OCI-LY7 (cell line): ENCODE data around the gene TMEM186. TPM values are rescaled to one million over a fixed set of nuclear protein-coding genes. Genes with fewer than 3 reads are reported as not detected.

Source experiments
- BruUV-seq: library from RNA; stranded (reverse); fragments of 400-500 nt; replicated peaks from 2 replicates; lab custom pipeline; 2021; lab: Mats Ljungman, UMichigan
- CTCF ChIA-PET: fragments of 300-600 bp; sonication (Branson Sonifier 250); formaldehyde crosslinking; loops from one replicate; lab custom pipeline; 2022; ENCODE audit warnings: antibody characterized with exemption; ENCODE audit not compliant: unreplicated experiment; lab: Charles Lee
- POLR2A ChIA-PET: fragments of 300-600 bp; sonication (Branson Sonifier 250); formaldehyde crosslinking; loops from one replicate; lab custom pipeline; 2022; ENCODE audit warnings: antibody characterized with exemption; lab: Charles Lee
- DNase-seq: peaks from one replicate; pipeline ENCODE4 v3.0.0-alpha.2; 2015; ENCODE audit warnings: low spot score
- H2AFZ ChIP-seq: fragments of 200-600 bp; sonication (generic), shearing (Covaris generic); 2 replicates; pipeline ENCODE4 v1.6.1; 2014; ENCODE audit warnings: mild to moderate bottlenecking, antibody characterized with exemption, low read length, moderate library complexity
- H3K27ac ChIP-seq: fragments of 200-600 bp; sonication (generic); 2 replicates; pipeline ENCODE4 v1.5.1; 2014; ENCODE audit warnings: mixed run types, low read depth, mild to moderate bottlenecking, moderate library complexity, low read length, inconsistent platforms; ENCODE audit not compliant: poor library complexity, severe bottlenecking
- H3K36me3 ChIP-seq: fragments of 200-600 bp; sonication (generic); 2 replicates; pipeline ENCODE4 v1.6.1; 2014; ENCODE audit warnings: mild to moderate bottlenecking, antibody characterized with exemption, low read length, moderate library complexity, mixed read lengths; ENCODE audit not compliant: insufficient read depth
- H3K4me1 ChIP-seq: fragments of 200-600 bp; sonication (generic); 2 replicates; pipeline ENCODE4 v1.5.1; 2014; ENCODE audit warnings: mild to moderate bottlenecking, low read length; ENCODE audit not compliant: insufficient read depth, poor library complexity, severe bottlenecking
- H3K4me2 ChIP-seq: fragments of 200-600 bp; sonication (generic); 2 replicates; pipeline ENCODE4 v1.6.1; 2014; ENCODE audit warnings: mild to moderate bottlenecking, low read length
- H3K4me3 ChIP-seq: fragments of 200-600 bp; sonication (generic); 2 replicates; pipeline ENCODE4 v1.5.1; 2014; ENCODE audit warnings: mild to moderate bottlenecking, low read depth, low read length; ENCODE audit not compliant: poor library complexity, severe bottlenecking
- H3K79me2 ChIP-seq: fragments of 200-600 bp; sonication (generic); 2 replicates; pipeline ENCODE4 v1.6.1; 2016; ENCODE audit warnings: low read depth, mild to moderate bottlenecking, low read length, moderate library complexity, mixed read lengths; ENCODE audit not compliant: insufficient read depth
- H3K9me2 ChIP-seq: fragments of 200-600 bp; sonication (generic); 2 replicates; pipeline ENCODE4 v1.6.1; 2016; ENCODE audit warnings: mild to moderate bottlenecking, low read length, mixed read lengths; ENCODE audit not compliant: insufficient read depth
- H3K9me3 ChIP-seq: fragments of 200-600 bp; sonication (generic); 2 replicates; pipeline ENCODE4 v1.6.1; 2014; ENCODE audit warnings: mild to moderate bottlenecking, mixed run types, low read length, mixed read lengths
- H4K20me1 ChIP-seq: fragments of 200-600 bp; sonication (generic); 2 replicates; pipeline ENCODE4 v1.6.1; 2014; ENCODE audit warnings: mild to moderate bottlenecking, antibody characterized with exemption, low read length, moderate library complexity, mixed read lengths; ENCODE audit not compliant: insufficient read depth
- EZH2phosphoT487 ChIP-seq: fragments of 200-600 bp; sonication (generic); IDR thresholded peaks from 2 replicates; pipeline ENCODE4 v1.6.1; 2018; ENCODE audit warnings: low read depth, borderline replicate concordance, mild to moderate bottlenecking, mixed run types, antibody characterized with exemption, low read length, moderate library complexity, mixed read lengths
- intact Hi-C: fragments of 100-400 bp; cut with micrococcal nuclease; formaldehyde crosslinking; loops from one replicate; pipeline ENCODE4 v1.10.0; 2022; ENCODE audit not compliant: unreplicated experiment
- total RNA-seq, 2 experiments: library from RNA; depleted of rRNA in 1 of 2; stranded (reverse); fragments of >200 nt in 1 of 2; shearing (Covaris generic) in 1 of 2; gene quantifications; 2 replicates each; pipeline ENCODE4 v1.2.3, GENCODE V29; 2014 to 2022
- TF ChIP-seq, protein P1 (sequence below): fragments of 200-600 bp; sonication (generic); conservative IDR thresholded peaks from 2 replicates; pipeline ENCODE4 v1.5.1; 2014; ENCODE audit warnings: mild to moderate bottlenecking, antibody characterized with exemption, low read length, moderate library complexity, mixed read lengths

Gene TMEM186
- total RNA-seq, 2 experiments from 2014 or later: 11.7 to 18.1 TPM

DNA sequence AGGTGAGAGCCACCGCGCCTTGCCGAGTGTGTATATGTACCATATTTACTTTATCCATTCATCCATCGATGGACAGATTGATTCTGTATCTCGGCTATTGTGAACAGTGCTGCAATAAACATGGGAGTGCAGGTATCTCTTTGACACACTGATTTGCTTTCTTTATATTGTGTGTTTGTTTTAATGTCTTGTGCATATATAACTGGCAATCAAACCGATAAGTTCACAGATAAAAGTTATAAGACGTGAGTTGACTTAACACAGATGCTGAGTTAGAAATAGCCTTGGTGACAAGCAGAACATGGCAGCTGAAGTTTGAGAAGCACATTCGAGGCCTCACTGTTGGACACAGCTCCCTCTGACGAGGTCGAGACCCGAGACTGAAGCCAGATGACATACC, 23.2 kb downstream of the TMEM186 start:
- CTCF ChIA-PET: no interaction called here

DNA sequence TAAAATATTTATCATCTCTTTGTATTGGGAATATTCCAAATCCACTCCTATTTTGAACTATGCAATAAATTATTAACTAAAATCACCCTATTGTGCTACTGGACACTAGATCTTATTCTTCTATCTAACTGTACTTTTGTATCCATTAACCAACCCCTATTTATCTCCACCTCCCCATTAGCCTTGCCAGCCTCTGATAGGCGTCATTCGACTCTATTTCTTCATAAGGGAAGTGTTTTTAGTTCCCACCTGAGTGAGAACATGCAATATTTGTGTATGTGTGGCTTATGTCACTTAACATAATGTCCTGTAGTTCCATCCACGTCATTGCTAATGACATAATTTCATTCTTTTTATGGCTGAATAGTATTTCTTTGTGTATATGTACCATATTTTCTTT, 23.9 kb downstream of the TMEM186 start:
- Histone ChIP-seq H2AFZ (no peak overlapping the region), H3K79me2 (no peaks in the 10 kb centered on the region), H4K20me1 (no peaks in the 10 kb centered on the region), H3K27ac (no peak overlapping the region), H3K4me2 (no peak overlapping the region), H3K9me3 (no peaks in the 10 kb centered on the region), H3K36me3 (no peaks in the 10 kb centered on the region), H3K9me2 (no peaks in the 10 kb centered on the region), H3K4me3 (no peak overlapping the region), H3K4me1 (no peaks in the 10 kb centered on the region)
- ChIA-PET CTCF (no interaction called here), POLR2A (no interaction called here)
- DNase-seq: no peak
- TF ChIP-seq, protein P1, sequence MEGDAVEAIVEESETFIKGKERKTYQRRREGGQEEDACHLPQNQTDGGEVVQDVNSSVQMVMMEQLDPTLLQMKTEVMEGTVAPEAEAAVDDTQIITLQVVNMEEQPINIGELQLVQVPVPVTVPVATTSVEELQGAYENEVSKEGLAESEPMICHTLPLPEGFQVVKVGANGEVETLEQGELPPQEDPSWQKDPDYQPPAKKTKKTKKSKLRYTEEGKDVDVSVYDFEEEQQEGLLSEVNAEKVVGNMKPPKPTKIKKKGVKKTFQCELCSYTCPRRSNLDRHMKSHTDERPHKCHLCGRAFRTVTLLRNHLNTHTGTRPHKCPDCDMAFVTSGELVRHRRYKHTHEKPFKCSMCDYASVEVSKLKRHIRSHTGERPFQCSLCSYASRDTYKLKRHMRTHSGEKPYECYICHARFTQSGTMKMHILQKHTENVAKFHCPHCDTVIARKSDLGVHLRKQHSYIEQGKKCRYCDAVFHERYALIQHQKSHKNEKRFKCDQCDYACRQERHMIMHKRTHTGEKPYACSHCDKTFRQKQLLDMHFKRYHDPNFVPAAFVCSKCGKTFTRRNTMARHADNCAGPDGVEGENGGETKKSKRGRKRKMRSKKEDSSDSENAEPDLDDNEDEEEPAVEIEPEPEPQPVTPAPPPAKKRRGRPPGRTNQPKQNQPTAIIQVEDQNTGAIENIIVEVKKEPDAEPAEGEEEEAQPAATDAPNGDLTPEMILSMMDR: no peak
- TF ChIP-seq EZH2phosphoT487: no peak
- BruUV-seq: no TSS peak
- intact Hi-C loops: no loop called here

More for the DNA sequence above, 23.2 kb downstream of the TMEM186 start:
- no TSS peak for BruUV-seq
- no peak for DNase-seq
- Histone ChIP-seq H3K9me2 (no peaks in the 10 kb centered on the region), H2AFZ (no peak overlapping the region), H3K36me3 (no peaks in the 10 kb centered on the region), H3K4me1 (no peaks in the 10 kb centered on the region), H3K4me3 (no peak overlapping the region), H3K9me3 (no peaks in the 10 kb centered on the region), H3K27ac (no peak overlapping the region), H3K4me2 (no peak overlapping the region), H3K79me2 (no peaks in the 10 kb centered on the region), H4K20me1 (no peaks in the 10 kb centered on the region)
- no peak for TF ChIP-seq EZH2phosphoT487
- TF ChIP-seq, protein P1: no peak
- intact Hi-C loops: no loop called here
- POLR2A ChIA-PET: no interaction called here

DNA sequence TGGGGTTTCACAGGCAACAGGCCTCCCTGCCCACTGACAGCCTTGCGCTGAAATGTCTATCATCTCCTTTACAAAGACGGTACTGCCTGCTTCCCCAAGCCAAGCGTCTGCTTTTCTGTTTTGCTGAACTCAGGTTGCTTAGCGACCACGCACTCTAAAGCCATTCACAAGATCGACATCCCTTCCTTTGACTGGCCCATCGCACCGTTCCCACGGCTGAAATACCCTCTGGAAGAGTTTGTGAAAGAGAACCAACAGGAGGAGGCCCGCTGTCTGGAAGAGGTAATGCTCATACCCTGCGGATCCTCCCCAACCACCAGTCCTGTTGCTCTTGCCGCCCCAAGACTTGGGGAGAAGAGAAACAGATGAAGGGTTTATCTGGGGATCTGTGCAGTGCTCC, 28.7 kb downstream of the TMEM186 start:
- no peaks in the 10 kb centered on the region for H4K20me1 ChIP-seq
- no TSS peak for BruUV-seq
- H3K9me3 ChIP-seq: no peaks in the 10 kb centered on the region
- H2AFZ ChIP-seq: no peak overlapping the region
- no peak overlapping the region for H3K27ac ChIP-seq
- no peaks in the 10 kb centered on the region for H3K79me2 ChIP-seq
- ChIA-PET POLR2A (no interaction called here), CTCF (no interaction called here)
- DNase-seq: no peak
- H3K36me3 ChIP-seq: no peaks in the 10 kb centered on the region
- no peaks in the 10 kb centered on the region for H3K9me2 ChIP-seq
- no peak overlapping the region for H3K4me3 ChIP-seq
- no peak for TF ChIP-seq EZH2phosphoT487
- TF ChIP-seq, protein P1: no peak
- no peaks in the 10 kb centered on the region for H3K4me1 ChIP-seq
- intact Hi-C loops: no loop called here
- no peak overlapping the region for H3K4me2 ChIP-seq
